ENCODE data around the gene LRRIQ1. TPM values are rescaled to one million over a fixed set of nuclear protein-coding genes. Genes with fewer than 3 reads are reported as not detected.

The LRRIQ1 gene
- total and polyA plus RNA-seq, 5 donors = 0.07 to 0.48 (median 0.45) TPM

DNA sequence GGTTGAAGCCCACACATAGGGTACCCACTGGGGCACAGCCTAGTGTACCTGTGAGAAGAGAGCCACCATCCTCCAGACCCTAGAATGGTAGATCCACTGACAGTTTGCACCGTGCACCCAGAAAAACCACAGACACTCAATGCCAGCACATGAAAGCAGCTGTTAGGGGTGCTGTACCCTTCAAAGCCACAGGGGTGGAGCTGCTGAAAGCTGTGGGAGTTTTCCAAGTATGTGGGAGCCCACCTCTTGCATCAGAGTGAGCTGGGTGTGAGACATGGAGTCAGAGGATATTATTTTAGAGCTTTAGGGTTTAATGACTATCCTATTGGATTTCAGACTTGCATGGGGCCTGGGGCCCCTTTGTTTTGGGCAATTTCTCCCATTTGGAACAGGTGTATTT lies 30.5 kb upstream of the LRRIQ1 start:
- no peak overlapping the region for H3K27ac ChIP-seq (ENCODE audit: low read length)
- H3K27me3 ChIP-seq (ENCODE audit: control insufficient read depth, insufficient read depth) = no peaks in the 10 kb centered on the region
- no peaks in the 10 kb centered on the region for H3K9me3 ChIP-seq (ENCODE audit: control insufficient read depth, low read length)
- no peak overlapping the region for H3K4me3 ChIP-seq (ENCODE audit: low read length)
- WGBS = 82% methylated on average over 1 of the region's 1 CpG
- no peak for ATAC-seq
- H3K4me1 ChIP-seq (ENCODE audit: control insufficient read depth, insufficient read depth, low read length) = no peaks in the 10 kb centered on the region
- intact Hi-C loops (cut with DNase I) = no loop called here
- no peak for DNase-seq

DNA sequence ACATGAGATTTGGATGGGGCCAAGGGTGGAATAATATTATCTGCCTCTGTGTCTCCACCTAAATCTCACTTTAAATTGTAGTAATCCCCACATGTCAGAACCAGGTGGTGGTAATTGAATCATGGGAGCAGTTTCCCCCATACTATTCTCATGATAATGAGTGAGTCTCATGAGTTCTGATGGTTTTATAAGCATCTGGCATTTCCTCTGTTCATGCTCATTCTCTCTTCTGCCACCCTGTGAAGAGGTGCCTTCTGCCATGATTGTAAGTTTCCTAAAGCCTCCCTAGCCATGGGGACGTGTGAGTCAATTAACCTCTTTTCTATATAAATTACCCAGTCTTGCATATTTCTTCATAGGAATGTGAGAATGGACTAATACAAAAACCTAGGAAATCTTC lies 29.9 kb upstream of the LRRIQ1 start:
- ATAC-seq (no peak), DNase-seq (no peak)
- no peak overlapping the region for H3K27ac ChIP-seq (ENCODE audit: low read length)
- intact Hi-C loops (cut with DNase I) = no loop called here
- no peaks in the 10 kb centered on the region for H3K27me3 ChIP-seq (ENCODE audit: control insufficient read depth, insufficient read depth)
- H3K9me3 ChIP-seq (ENCODE audit: control insufficient read depth, low read length) = no peaks in the 10 kb centered on the region
- WGBS = 57% methylated on average over 1 of the region's 1 CpG
- H3K4me1 ChIP-seq (ENCODE audit: control insufficient read depth, insufficient read depth, low read length) = no peaks in the 10 kb centered on the region
- H3K4me3 ChIP-seq (ENCODE audit: low read length) = no peak overlapping the region

DNA sequence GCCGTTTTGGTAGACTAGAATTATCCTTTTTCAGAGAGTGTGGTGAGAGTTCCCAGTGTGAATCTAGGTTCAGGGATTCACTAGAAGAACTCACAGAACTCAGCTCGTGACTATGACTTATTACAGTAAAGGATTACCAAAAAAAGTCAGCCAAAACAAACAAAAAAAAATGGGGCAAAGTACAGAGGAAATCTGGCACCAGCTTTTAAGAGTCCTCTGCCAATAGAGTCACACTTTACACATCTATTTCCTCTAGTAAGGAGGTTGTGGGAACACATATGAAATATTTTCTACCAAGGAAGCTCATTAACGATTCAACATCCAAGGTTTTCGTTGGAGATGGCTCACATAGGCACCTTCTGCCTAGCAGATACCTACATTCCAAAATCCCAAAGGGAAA lies 28.3 kb upstream of the LRRIQ1 start:
- H3K27ac ChIP-seq (ENCODE audit: low read length) = no peak overlapping the region
- no peaks in the 10 kb centered on the region for H3K9me3 ChIP-seq (ENCODE audit: control insufficient read depth, low read length)
- intact Hi-C loops (cut with DNase I) = no loop called here
- ATAC-seq = no peak
- DNase-seq = no peak
- 46% methylated on average over 4 of the region's 4 CpGs for WGBS
- no peaks in the 10 kb centered on the region for H3K27me3 ChIP-seq (ENCODE audit: control insufficient read depth, insufficient read depth)
- no peak overlapping the region for H3K4me3 ChIP-seq (ENCODE audit: low read length)
- H3K4me1 ChIP-seq (ENCODE audit: control insufficient read depth, insufficient read depth, low read length) = no peaks in the 10 kb centered on the region

DNA sequence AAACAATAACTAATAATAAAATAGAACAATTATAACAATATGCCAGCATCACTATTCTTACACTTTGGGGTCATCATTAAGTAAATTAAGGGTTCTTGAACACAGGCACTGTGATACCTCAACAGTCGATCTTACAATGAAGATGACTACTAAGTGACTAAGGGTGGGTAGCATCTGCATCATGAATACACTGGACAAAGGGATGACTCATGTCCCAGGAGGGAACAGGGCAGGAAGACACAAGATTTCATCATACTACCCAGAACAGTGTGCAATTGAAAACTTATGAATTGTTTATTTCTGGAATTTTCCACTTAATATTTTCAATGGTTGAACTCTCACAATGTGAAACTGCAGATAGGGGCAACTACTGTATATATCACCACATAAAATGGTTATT lies 19.7 kb upstream of the LRRIQ1 start:
- WGBS = 51% methylated on average over 1 of the region's 1 CpG
- H3K27me3 ChIP-seq (ENCODE audit: control insufficient read depth, insufficient read depth) = no peaks in the 10 kb centered on the region
- DNase-seq (no peak), ATAC-seq (no peak)
- no peaks in the 10 kb centered on the region for H3K9me3 ChIP-seq (ENCODE audit: control insufficient read depth, low read length)
- H3K4me3 ChIP-seq (ENCODE audit: low read length) = no peak overlapping the region
- no peaks in the 10 kb centered on the region for H3K4me1 ChIP-seq (ENCODE audit: control insufficient read depth, insufficient read depth, low read length)
- no peak overlapping the region for H3K27ac ChIP-seq (ENCODE audit: low read length)
- intact Hi-C loops (cut with DNase I) = no loop called here

DNA sequence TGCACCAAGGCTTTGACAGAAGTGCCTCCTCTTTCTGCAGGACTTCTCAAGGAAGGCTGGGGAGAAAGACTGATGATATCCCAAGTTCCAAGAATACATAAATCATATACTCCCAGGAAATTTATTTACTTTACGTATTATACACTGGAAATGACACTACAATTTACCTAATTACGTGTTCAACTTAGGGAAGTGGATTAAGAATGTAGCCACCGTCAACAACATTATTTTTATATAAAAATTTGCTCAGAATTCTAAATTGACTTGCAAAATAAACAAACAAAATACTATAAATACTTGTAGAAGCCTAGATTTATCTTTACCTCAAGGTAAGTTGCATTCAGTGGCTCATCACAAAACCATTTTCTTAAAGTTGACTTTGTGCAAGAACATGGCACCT lies 19.0 kb upstream of the LRRIQ1 start:
- Histone ChIP-seq H3K4me1 (ENCODE audit: control insufficient read depth, insufficient read depth, low read length) (no peaks in the 10 kb centered on the region), H3K9me3 (ENCODE audit: control insufficient read depth, low read length) (no peaks in the 10 kb centered on the region), H3K27me3 (ENCODE audit: control insufficient read depth, insufficient read depth) (no peaks in the 10 kb centered on the region), H3K27ac (ENCODE audit: low read length) (no peak overlapping the region), H3K4me3 (ENCODE audit: low read length) (no peak overlapping the region)
- intact Hi-C loops (cut with DNase I) = no loop called here
- ATAC-seq = no peak
- no peak for DNase-seq
- WGBS = 69% methylated on average over 3 of the region's 3 CpGs

DNA sequence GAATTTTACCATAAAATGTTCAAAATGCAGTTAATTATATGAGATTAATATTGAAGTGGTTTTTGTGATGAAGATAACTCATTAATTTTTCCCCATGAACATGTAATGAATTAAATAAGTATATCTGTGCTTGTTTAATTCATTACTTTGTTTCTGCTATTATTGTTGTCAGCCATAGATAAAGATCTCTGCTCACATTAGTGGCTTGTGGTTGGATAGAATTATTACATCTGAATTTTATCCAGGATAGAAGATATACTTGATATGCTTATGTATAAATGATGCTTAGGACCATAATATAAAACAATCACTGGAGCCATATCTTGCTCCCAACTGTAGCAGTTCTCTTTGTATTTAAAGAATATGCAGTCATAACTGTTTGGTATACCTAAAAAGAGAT lies 18.5 kb upstream of the LRRIQ1 start:
- ATAC-seq (no peak), DNase-seq (no peak)
- Histone ChIP-seq H3K4me3 (ENCODE audit: low read length) (no peak overlapping the region), H3K27me3 (ENCODE audit: control insufficient read depth, insufficient read depth) (no peaks in the 10 kb centered on the region), H3K27ac (ENCODE audit: low read length) (no peak overlapping the region), H3K4me1 (ENCODE audit: control insufficient read depth, insufficient read depth, low read length) (no peaks in the 10 kb centered on the region), H3K9me3 (ENCODE audit: control insufficient read depth, low read length) (no peaks in the 10 kb centered on the region)
- intact Hi-C loops (cut with DNase I) = no loop called here

DNA sequence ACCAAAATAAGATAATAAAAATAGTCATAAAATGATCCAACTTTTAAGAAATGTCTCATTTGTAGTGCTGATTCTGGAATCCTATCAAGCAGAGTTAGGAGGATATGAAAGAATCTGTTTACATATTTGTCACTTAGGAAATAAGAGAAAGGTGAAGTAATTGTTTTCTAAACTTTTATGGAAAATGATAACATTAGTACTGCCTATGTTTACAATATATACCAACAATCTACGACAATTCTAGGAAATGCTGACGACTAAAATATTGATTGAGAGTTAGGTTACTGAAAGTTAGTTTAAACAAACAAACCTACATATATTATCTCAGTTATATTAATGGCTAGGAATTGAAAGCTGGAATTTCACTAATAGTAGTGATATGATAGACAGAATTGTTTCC lies 18.1 kb upstream of the LRRIQ1 start:
- no peak overlapping the region for H3K27ac ChIP-seq (ENCODE audit: low read length)
- H3K9me3 ChIP-seq (ENCODE audit: control insufficient read depth, low read length) = no peaks in the 10 kb centered on the region
- ATAC-seq = no peak
- 63% methylated on average over 2 of the region's 2 CpGs for WGBS
- no peaks in the 10 kb centered on the region for H3K4me1 ChIP-seq (ENCODE audit: control insufficient read depth, insufficient read depth, low read length)
- DNase-seq = no peak
- H3K4me3 ChIP-seq (ENCODE audit: low read length) = no peak overlapping the region
- intact Hi-C loops (cut with DNase I) = no loop called here
- no peaks in the 10 kb centered on the region for H3K27me3 ChIP-seq (ENCODE audit: control insufficient read depth, insufficient read depth)

DNA sequence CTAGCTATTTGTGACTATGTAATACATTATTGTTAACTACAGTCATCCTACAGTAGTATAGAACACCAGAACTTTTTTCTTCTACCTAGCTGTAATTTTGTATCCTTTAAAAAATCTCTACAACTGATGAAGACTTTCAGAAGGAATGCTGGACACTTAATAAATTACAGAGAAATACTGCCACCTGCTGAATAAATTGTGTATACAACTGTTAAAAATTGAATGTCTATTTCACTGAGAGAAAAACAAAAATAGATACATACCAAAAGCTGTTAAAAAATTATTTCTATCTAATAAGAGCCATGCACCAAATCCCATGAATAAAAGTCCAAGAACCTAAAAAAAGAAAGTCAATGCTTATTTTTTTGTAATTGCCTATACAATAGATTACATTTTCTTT lies 6.7 kb upstream of the LRRIQ1 start:
- intact Hi-C loops (cut with DNase I) = loop anchor here in 3 of 4 donors (5.0 kb wide), 2 partner anchors 147 to 152 kb away; no protein-coding TSS in a partner anchor
- ATAC-seq (no peak), DNase-seq (no peak)
- Histone ChIP-seq H3K27ac (ENCODE audit: low read length) (no peak overlapping the region), H3K27me3 (ENCODE audit: control insufficient read depth, insufficient read depth) (no peaks in the 10 kb centered on the region), H3K4me1 (ENCODE audit: control insufficient read depth, insufficient read depth, low read length) (no peaks in the 10 kb centered on the region), H3K9me3 (ENCODE audit: control insufficient read depth, low read length) (no peaks in the 10 kb centered on the region), H3K4me3 (ENCODE audit: low read length) (no peak overlapping the region)

DNA sequence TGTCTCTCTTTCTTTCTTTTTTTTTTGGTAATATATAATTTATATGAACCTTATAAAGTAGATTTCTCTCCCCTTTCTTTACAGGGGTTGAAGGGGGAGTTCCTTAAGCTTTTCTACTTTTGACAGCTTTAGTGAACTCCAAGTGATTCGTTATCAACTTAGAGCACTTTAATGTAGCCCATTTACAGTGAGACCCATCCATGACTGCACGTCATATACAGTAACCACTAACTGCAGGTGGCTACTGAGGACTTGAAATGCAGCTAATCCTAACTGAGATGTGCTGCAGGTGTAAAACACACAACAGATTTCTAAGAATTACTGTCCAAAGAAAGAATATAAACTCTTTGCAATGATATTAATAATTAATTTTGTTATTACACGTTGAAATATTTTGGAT lies 582 bp downstream of the LRRIQ1 start:
- H3K9me3 ChIP-seq (ENCODE audit: control insufficient read depth, low read length) = no peaks in the 10 kb centered on the region
- WGBS = 10% methylated on average over 3 of the region's 3 CpGs
- peak overlapping the region; percentile 87 for H3K4me3 ChIP-seq (ENCODE audit: low read length)
- no peak for ATAC-seq
- no peaks in the 10 kb centered on the region for H3K27me3 ChIP-seq (ENCODE audit: control insufficient read depth, insufficient read depth)
- H3K27ac ChIP-seq (ENCODE audit: low read length) = no peak overlapping the region
- H3K4me1 ChIP-seq (ENCODE audit: control insufficient read depth, insufficient read depth, low read length) = no peaks in the 10 kb centered on the region
- intact Hi-C loops (cut with DNase I) = no loop called here
- no peak for DNase-seq

DNA sequence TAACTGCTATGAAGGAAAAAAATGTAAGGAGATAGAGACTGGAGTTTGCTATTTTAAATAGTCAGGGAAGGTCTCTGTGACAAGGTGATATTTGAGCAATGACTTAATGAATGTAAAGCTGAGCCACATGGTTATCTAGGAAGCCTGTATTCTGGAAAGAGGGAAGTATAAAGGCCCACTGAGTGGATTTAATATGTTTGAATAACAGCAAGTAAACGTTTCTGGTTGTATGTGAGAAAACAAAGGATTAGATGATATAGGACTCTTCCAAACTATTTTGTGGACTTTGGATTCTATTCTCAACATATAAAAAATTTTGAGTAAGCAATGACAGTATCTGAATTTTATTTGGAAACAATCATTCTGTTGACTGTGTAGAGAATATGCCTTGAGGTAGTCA lies 5.2 kb downstream of the LRRIQ1 start:
- WGBS = 29% methylated on average over 1 of the region's 1 CpG
- ATAC-seq (no peak), DNase-seq (no peak)
- intact Hi-C loops (cut with DNase I) = no loop called here
- no peaks in the 10 kb centered on the region for H3K9me3 ChIP-seq (ENCODE audit: control insufficient read depth, low read length)
- no peak overlapping the region for H3K27ac ChIP-seq (ENCODE audit: low read length)
- H3K4me3 ChIP-seq (ENCODE audit: low read length) = no peak overlapping the region
- no peaks in the 10 kb centered on the region for H3K27me3 ChIP-seq (ENCODE audit: control insufficient read depth, insufficient read depth)
- no peaks in the 10 kb centered on the region for H3K4me1 ChIP-seq (ENCODE audit: control insufficient read depth, insufficient read depth, low read length)

DNA sequence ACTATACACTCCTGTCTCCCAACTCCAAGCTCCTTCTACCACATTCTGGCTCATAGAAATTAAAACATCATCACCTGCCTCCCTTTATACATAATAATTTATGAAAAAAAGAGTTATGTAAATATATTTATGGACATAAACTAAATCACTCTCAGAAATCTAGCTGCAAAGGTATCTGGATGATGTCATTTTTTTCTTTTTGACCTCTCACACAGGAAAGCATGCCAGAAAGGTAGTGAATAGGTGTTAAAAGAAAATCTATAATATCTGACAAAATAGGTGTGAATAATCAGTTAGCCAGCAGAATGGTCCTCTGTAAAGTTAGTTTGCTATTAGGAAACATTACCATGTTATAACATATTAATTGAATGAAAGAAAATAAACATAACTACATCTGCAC lies 7.7 kb downstream of the LRRIQ1 start:
- no peak for DNase-seq
- no peak overlapping the region for H3K27ac ChIP-seq (ENCODE audit: low read length)
- H3K4me3 ChIP-seq (ENCODE audit: low read length) = no peak overlapping the region
- H3K27me3 ChIP-seq (ENCODE audit: control insufficient read depth, insufficient read depth) = no peaks in the 10 kb centered on the region
- intact Hi-C loops (cut with DNase I) = no loop called here
- no peaks in the 10 kb centered on the region for H3K4me1 ChIP-seq (ENCODE audit: control insufficient read depth, insufficient read depth, low read length)
- no peak for ATAC-seq
- H3K9me3 ChIP-seq (ENCODE audit: control insufficient read depth, low read length) = no peaks in the 10 kb centered on the region

DNA sequence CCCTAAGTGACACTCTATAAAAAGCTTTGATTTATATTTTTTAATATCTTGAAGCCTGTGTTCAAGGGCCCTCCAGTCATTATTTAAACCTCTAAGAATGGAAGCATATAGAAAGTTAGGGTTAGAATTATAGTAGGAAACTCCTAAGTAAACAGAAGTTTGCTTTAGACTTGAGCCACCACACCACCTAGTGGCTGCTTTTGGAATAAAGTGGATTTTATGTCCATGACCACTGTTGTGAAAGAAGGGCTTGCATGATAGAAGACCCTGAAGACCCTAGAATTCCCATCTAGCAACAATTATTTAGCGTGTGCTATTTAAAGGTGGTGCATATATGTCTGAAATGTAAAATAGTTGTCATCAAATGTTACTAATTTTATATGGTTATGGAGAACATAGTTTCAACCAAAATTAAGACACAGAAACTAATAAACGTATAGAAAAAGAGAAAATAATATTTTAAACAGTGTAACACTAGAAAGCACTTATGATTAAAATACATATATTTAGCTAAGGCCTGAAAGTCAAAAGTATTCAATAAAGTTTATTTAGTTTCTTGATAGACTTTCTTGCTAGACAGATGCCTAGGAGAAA lies 21.3 kb downstream of the LRRIQ1 start:
- no peak for ATAC-seq

More for the DNA sequence above, 21.3 kb downstream of the LRRIQ1 start:
- no peaks in the 10 kb centered on the region for H3K27me3 ChIP-seq (ENCODE audit: control insufficient read depth, insufficient read depth)
- no peak overlapping the region for H3K27ac ChIP-seq (ENCODE audit: low read length)
- H3K4me3 ChIP-seq (ENCODE audit: low read length) = no peak overlapping the region
- no peaks in the 10 kb centered on the region for H3K4me1 ChIP-seq (ENCODE audit: control insufficient read depth, insufficient read depth, low read length)
- intact Hi-C loops (cut with DNase I) = no loop called here
- no peaks in the 10 kb centered on the region for H3K9me3 ChIP-seq (ENCODE audit: control insufficient read depth, low read length)
- no peak for DNase-seq
- 47% methylated on average over 2 of the region's 2 CpGs for WGBS

All from right cardiac atrium (tissue), 5 donors.